GM23338 (cell line): ENCODE results near the gene LPGAT1. TPM values are rescaled to one million over a fixed set of nuclear protein-coding genes. Genes with fewer than 3 reads are reported as not detected.

ENCODE experiments used
- ATAC-seq: fragments of 200-7000 bp; cut with Tn5 transposase; 3 replicates; pipeline ENCODE4 v1.9.1; 2020
- DNase-seq: peaks from one replicate; pipeline ENCODE4 v3.0.0-alpha.2; 2015; ENCODE audit warnings: low spot score
- H2AFZ ChIP-seq: fragments of 200-600 bp; sonication (generic); 2 replicates; pipeline ENCODE4 v1.8.0; 2016; ENCODE audit warnings: antibody characterized with exemption, mild to moderate bottlenecking, moderate library complexity
- H3F3A ChIP-seq: fragments of 200-600 bp; sonication (generic); replicated peaks from 2 replicates; pipeline ENCODE4 v1.8.0; 2017; ENCODE audit warnings: antibody characterized with exemption, mixed run types, low read depth
- H3K27ac ChIP-seq: fragments of 200-600 bp; sonication (generic); 2 replicates; pipeline ENCODE4 v1.6.1; 2016; ENCODE audit warnings: low read depth
- H3K27me3 ChIP-seq: fragments of 200-600 bp; sonication (generic); 2 replicates; pipeline ENCODE4 v1.8.0; 2016; ENCODE audit warnings: mild to moderate bottlenecking, mixed run types, moderate library complexity; ENCODE audit not compliant: insufficient read depth
- H3K36me3 ChIP-seq: fragments of 200-600 bp; sonication (generic); 2 replicates; pipeline ENCODE4 v1.8.0; 2016; ENCODE audit warnings: mild to moderate bottlenecking; ENCODE audit not compliant: insufficient read depth
- H3K4me1 ChIP-seq: fragments of 200-600 bp; sonication (generic); 2 replicates; pipeline ENCODE4 v1.8.0; 2016; ENCODE audit warnings: mild to moderate bottlenecking, moderate library complexity; ENCODE audit not compliant: insufficient read depth
- H3K4me2 ChIP-seq: fragments of 200-600 bp; sonication (generic); 2 replicates; pipeline ENCODE4 v1.7.1; 2017; ENCODE audit warnings: mixed run types
- H3K4me3 ChIP-seq: fragments of 200-600 bp; sonication (generic); 2 replicates; pipeline ENCODE4 v1.6.1; 2016; ENCODE audit warnings: mixed run types
- H3K79me2 ChIP-seq: fragments of 200-600 bp; sonication (generic); replicated peaks from 2 replicates; pipeline ENCODE4 v1.8.0; 2017; ENCODE audit warnings: mild to moderate bottlenecking; ENCODE audit not compliant: insufficient read depth
- H3K9me2 ChIP-seq: fragments of 200-600 bp; sonication (generic); 2 replicates; pipeline ENCODE4 v1.8.0; 2017; ENCODE audit not compliant: insufficient read depth
- H4K20me1 ChIP-seq: fragments of 200-600 bp; sonication (generic); replicated peaks from 2 replicates; pipeline ENCODE4 v1.8.0; 2017; ENCODE audit warnings: mild to moderate bottlenecking; ENCODE audit not compliant: insufficient read depth
- H3K27ac Mint-ChIP-seq: 2 replicates; pipeline ENCODE4 v1.8.0; 2020; ENCODE audit warnings: inconsistent platforms, mild to moderate bottlenecking, moderate library complexity, mixed read lengths
- H3K27me3 Mint-ChIP-seq: 3 replicates; pipeline ENCODE4 v1.8.0; 2022; ENCODE audit warnings: low read depth, mild to moderate bottlenecking, moderate library complexity, mixed read lengths, inconsistent platforms; ENCODE audit not compliant: insufficient read depth, poor library complexity
- H3K36me3 Mint-ChIP-seq: 3 replicates; pipeline ENCODE4 v1.8.0; 2021; ENCODE audit warnings: low read depth, mild to moderate bottlenecking, inconsistent platforms, moderate library complexity, mixed read lengths
- H3K4me1 Mint-ChIP-seq: 3 replicates; pipeline ENCODE4 v1.8.0; 2020; ENCODE audit warnings: mild to moderate bottlenecking, inconsistent platforms, mixed read lengths
- H3K4me3 Mint-ChIP-seq: 3 replicates; pipeline ENCODE4 v1.8.0; 2021; ENCODE audit warnings: moderate library complexity, mild to moderate bottlenecking, inconsistent platforms, mixed read lengths
- H3K9me3 Mint-ChIP-seq: 3 replicates; pipeline ENCODE4 v1.8.0; 2020; ENCODE audit warnings: moderate library complexity, mild to moderate bottlenecking, inconsistent platforms, mixed read lengths
- CREB1 ChIP-seq: fragments of 250-450 bp; sonication (Bioruptor Pico); IDR thresholded peaks from 2 replicates; pipeline ENCODE4 v1.5.0; 2020; ENCODE audit warnings: low read depth, mild to moderate bottlenecking, moderate library complexity
- CTCF ChIP-seq, 2 experiments: fragments of 200-600 bp in 1 of 2; sonication (generic) in 1 of 2; conservative IDR thresholded peaks; 2 replicates each; pipeline versions ENCODE4 v1.5.1 to v1.6.1; 2016 to 2017; ENCODE audit warnings: antibody characterized with exemption in 2 of 2, low read depth in 2 of 2, mild to moderate bottlenecking in 2 of 2, moderate library complexity in 1 of 2
- ETS1 ChIP-seq: IDR thresholded peaks from 2 replicates; pipeline ENCODE4 v1.6.1; 2016; ENCODE audit warnings: antibody characterized with exemption
- EZH2 ChIP-seq: fragments of 200-600 bp; sonication (generic); IDR thresholded peaks from one replicate; pipeline ENCODE4 v1.8.0; 2017; ENCODE audit warnings: antibody characterized with exemption, mild to moderate bottlenecking, low read depth; ENCODE audit not compliant: unreplicated experiment
- EZH2phosphoT487 ChIP-seq: fragments of 200-600 bp; sonication (generic); IDR thresholded peaks from one replicate; pipeline ENCODE4 v1.8.1; 2018; ENCODE audit warnings: antibody characterized with exemption; ENCODE audit not compliant: unreplicated experiment
- JUNB ChIP-seq: IDR thresholded peaks from one replicate; pipeline ENCODE4 v1.6.1; 2016; ENCODE audit warnings: antibody characterized with exemption; ENCODE audit not compliant: unreplicated experiment
- NANOG ChIP-seq: IDR thresholded peaks from 2 replicates; pipeline ENCODE4 v1.6.1; 2016; ENCODE audit warnings: antibody characterized with exemption, borderline replicate concordance
- POLR2AphosphoS5 ChIP-seq: IDR thresholded peaks from 2 replicates; pipeline ENCODE4 v1.6.1; 2016; ENCODE audit warnings: antibody characterized with exemption, low read depth
- REST ChIP-seq: IDR thresholded peaks from one replicate; pipeline ENCODE4 v1.6.1; 2018; ENCODE audit warnings: antibody characterized with exemption; ENCODE audit not compliant: unreplicated experiment
- STAT1 ChIP-seq: IDR thresholded peaks from one replicate; pipeline ENCODE4 v1.6.1; 2016; ENCODE audit warnings: antibody characterized with exemption; ENCODE audit not compliant: unreplicated experiment
- ZNF114 ChIP-seq: fragments of 250-450 bp; sonication (Bioruptor Pico); IDR thresholded peaks from 2 replicates; pipeline ENCODE4 v1.5.0; 2020; ENCODE audit warnings: mild to moderate bottlenecking, moderate library complexity
- ZNF331 ChIP-seq: fragments of 250-450 bp; sonication (Bioruptor Pico); IDR thresholded peaks from 2 replicates; pipeline ENCODE4 v1.5.0; 2020; ENCODE audit warnings: low read depth, mild to moderate bottlenecking, moderate library complexity
- ZNF462 ChIP-seq: fragments of 250-450 bp; sonication (Bioruptor Pico); IDR thresholded peaks from 2 replicates; pipeline ENCODE4 v1.5.0; 2020; ENCODE audit warnings: mild to moderate bottlenecking, moderate library complexity
- polyA plus RNA-seq: library from polyadenylated mRNA; unstranded; fragments of >200 nt; fragmentation: Nextera tagmentation; extraction: Ambion mirVana; gene quantifications from 2 replicates; pipeline ENCODE4 v1.2.1, GENCODE V29; 2016
- total RNA-seq: library from RNA; depleted of rRNA; stranded (reverse); fragments of >200 nt; shearing (Covaris generic); gene quantifications from 2 replicates; pipeline ENCODE4 v1.2.3, GENCODE V29; 2014

LPGAT1 gene
- total and polyA plus RNA-seq, 2 experiments from 2014 or later, result 3.3 to 16.4 TPM

GRCh38 chr1:211762206-211762605 lies 68.4 kb downstream of the LPGAT1 start:
- no peaks in the 10 kb centered on the region for H4K20me1 ChIP-seq
- TF ChIP-seq ETS1 (no peak), EZH2phosphoT487 (no peak), CREB1 (CRISPR knock-in tag) (no peak), CTCF (conservative IDR thresholded peaks at IDR 0.05; ENCODE audit: low read depth in 2 of 2) (no peak), NANOG (no peak), JUNB (no peak), REST (no peak), EZH2 (no peak), ZNF114 (CRISPR knock-in tag) (no peak), POLR2AphosphoS5 (no peak), ZNF331 (CRISPR knock-in tag) (no peak), ZNF462 (CRISPR knock-in tag) (no peak), STAT1 (no peak)
- no peaks in the 10 kb centered on the region for H3K79me2 ChIP-seq
- H3K4me2 ChIP-seq, result no peak overlapping the region
- no peaks in the 10 kb centered on the region for H3K27me3 ChIP-seq
- no peaks in the 10 kb centered on the region for H3K36me3 ChIP-seq
- Mint-ChIP-seq H3K27me3 (no peaks in the 10 kb centered on the region), H3K27ac (no peak overlapping the region), H3K4me3 (no peak overlapping the region), H3K4me1 (no peaks in the 10 kb centered on the region; the same call in 2 of the 3 replicates), H3K9me3 (peaks cover 11% of the 10 kb centered on the region; the same call in 2 of the 3 replicates), H3K36me3 (peaks cover 13% of the 10 kb centered on the region; the same call in 2 of the 3 replicates)
- H2AFZ ChIP-seq, result no peak overlapping the region
- H3K4me3 ChIP-seq, result no peak overlapping the region
- ATAC-seq (no peak), DNase-seq (no peak)
- no peaks in the 10 kb centered on the region for H3F3A ChIP-seq
- no peak overlapping the region for H3K27ac ChIP-seq
- no peaks in the 10 kb centered on the region for H3K4me1 ChIP-seq
- H3K9me2 ChIP-seq, result no peaks in the 10 kb centered on the region
